ENCODE results near the gene TEAD1. TPM values are rescaled to one million over a fixed set of nuclear protein-coding genes. Genes with fewer than 3 reads are reported as not detected.

Gene TEAD1
- total and polyA plus RNA-seq, 10 of the 15 experiments (the other 5 are each of a cell fraction or from before 2014, with no cell fraction given), result 0.01 to 0.59 (median 0.04) TPM; not detected in 6

GRCh38 chr11:12813371-12814225, 139.4 kb downstream of the TEAD1 start:
- Histone ChIP-seq H3K79me2 (ENCODE audit: control insufficient read depth, insufficient read depth, low read length) (no peaks in the 10 kb centered on the region), H3K9ac (ENCODE audit: control insufficient read depth, insufficient read depth, low read length) (no peak overlapping the region), H3K36me3 (ENCODE audit: control insufficient read depth in 2 of 2, insufficient read depth in 2 of 2, low read length in 1 of 2) (no peaks in the 10 kb centered on the region), H3K27me3 (replicated peaks in 1 of 2; ENCODE audit: control insufficient read depth in 2 of 2, insufficient read depth in 2 of 2, low read length in 1 of 2) (no peaks in the 10 kb centered on the region; a peak in 2 of 4 replicates), H4K20me1 (ENCODE audit: control insufficient read depth, insufficient read depth) (no peaks in the 10 kb centered on the region), H3K4me2 (ENCODE audit: control insufficient read depth, insufficient read depth) (no peak overlapping the region), H2AFZ (ENCODE audit: control insufficient read depth, low read depth, low read length) (no peak overlapping the region), H3K4me1 (ENCODE audit: control insufficient read depth, insufficient read depth, low read length) (no peaks in the 10 kb centered on the region), H3K4me3 (no peak overlapping the region), H3K9me3 (replicated peaks; ENCODE audit: control insufficient read depth, insufficient read depth, low read length) (no peaks in the 10 kb centered on the region), H3K27ac (ENCODE audit: control insufficient read depth, insufficient read depth) (no peak overlapping the region)
- no peak for ATAC-seq
- in situ Hi-C loops (cut with MboI), result no loop called here
- ChIA-PET POLR2A (no interaction called here), SMC1A (ENCODE audit: uncharacterized antibody, unreplicated experiment) (no interaction called here), RAD21 (ENCODE audit: unreplicated experiment) (no interaction called here), CTCF (interaction anchor here (0.6 to 0.7 kb wide), 2 partner anchors 482 to 809 kb away, joined by 3 read pairs; no protein-coding TSS in a partner anchor)
- WGBS (ENCODE audit: insufficient coverage, insufficient replicate concordance, low lambda C conversion rate, missing lambda C conversion rate), result 12% methylated on average over 9 of the region's 9 CpGs
- TF ChIP-seq ZNF622 (IDR thresholded peaks at IDR 0.05) (no peak), SMC3 (IDR thresholded peaks at IDR 0.05; ENCODE audit: borderline replicate concordance, low read length) (no peak), RB1 (IDR thresholded peaks at IDR 0.05; ENCODE audit: borderline replicate concordance) (no peak), MYC (IDR thresholded peaks at IDR 0.05; ENCODE audit: insufficient read depth, insufficient read length, insufficient replicate concordance, low read length, severe bottlenecking) (no peak), SP1 (IDR thresholded peaks at IDR 0.05; ENCODE audit: low read depth, low read length) (no peak), SMARCA5 (IDR thresholded peaks at IDR 0.05) (no peak)
- TF ChIP-seq, protein P1, sequence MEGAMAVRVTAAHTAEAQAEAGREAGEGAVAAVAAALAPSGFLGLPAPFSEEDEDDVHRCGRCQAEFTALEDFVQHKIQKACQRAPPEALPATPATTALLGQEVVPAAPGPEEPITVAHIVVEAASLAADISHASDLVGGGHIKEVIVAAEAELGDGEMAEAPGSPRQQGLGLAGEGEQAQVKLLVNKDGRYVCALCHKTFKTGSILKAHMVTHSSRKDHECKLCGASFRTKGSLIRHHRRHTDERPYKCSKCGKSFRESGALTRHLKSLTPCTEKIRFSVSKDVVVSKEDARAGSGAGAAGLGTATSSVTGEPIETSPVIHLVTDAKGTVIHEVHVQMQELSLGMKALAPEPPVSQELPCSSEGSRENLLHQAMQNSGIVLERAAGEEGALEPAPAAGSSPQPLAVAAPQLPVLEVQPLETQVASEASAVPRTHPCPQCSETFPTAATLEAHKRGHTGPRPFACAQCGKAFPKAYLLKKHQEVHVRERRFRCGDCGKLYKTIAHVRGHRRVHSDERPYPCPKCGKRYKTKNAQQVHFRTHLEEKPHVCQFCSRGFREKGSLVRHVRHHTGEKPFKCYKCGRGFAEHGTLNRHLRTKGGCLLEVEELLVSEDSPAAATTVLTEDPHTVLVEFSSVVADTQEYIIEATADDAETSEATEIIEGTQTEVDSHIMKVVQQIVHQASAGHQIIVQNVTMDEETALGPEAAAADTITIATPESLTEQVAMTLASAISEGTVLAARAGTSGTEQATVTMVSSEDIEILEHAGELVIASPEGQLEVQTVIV (IDR thresholded peaks at IDR 0.05; ENCODE audit: borderline replicate concordance, partially characterized antibody), result no peak
- no peak for FAIRE-seq
- DNase-seq (ENCODE audit: low read depth, low spot score), result no peak
- no TSS peak for BruUV-seq (replicated peaks)
- intact Hi-C loops (cut with micrococcal nuclease; ENCODE audit: unreplicated experiment), result no loop called here
